OCI-LY7 (cell line): ENCODE data around the gene CD164L2. TPM values are rescaled to one million over a fixed set of nuclear protein-coding genes. Genes with fewer than 3 reads are reported as not detected.
A peak's percentile ranks its signal among the peaks of the same experiment; 100 is the strongest.

Experiments
- BruUV-seq: library from RNA; stranded (reverse); fragments of 400-500 nt; replicated peaks from 2 replicates; lab custom pipeline; 2021; lab: Mats Ljungman, UMichigan
- CTCF ChIA-PET: fragments of 300-600 bp; sonication (Branson Sonifier 250); formaldehyde crosslinking; loops from one replicate; lab custom pipeline; 2022; ENCODE audit warnings: antibody characterized with exemption; ENCODE audit not compliant: unreplicated experiment; lab: Charles Lee
- POLR2A ChIA-PET: fragments of 300-600 bp; sonication (Branson Sonifier 250); formaldehyde crosslinking; loops from one replicate; lab custom pipeline; 2022; ENCODE audit warnings: antibody characterized with exemption; lab: Charles Lee
- DNase-seq: peaks from one replicate; pipeline ENCODE4 v3.0.0-alpha.2; 2015; ENCODE audit warnings: low spot score
- H2AFZ ChIP-seq: fragments of 200-600 bp; sonication (generic), shearing (Covaris generic); 2 replicates; pipeline ENCODE4 v1.6.1; 2014; ENCODE audit warnings: mild to moderate bottlenecking, antibody characterized with exemption, low read length, moderate library complexity
- H3K27ac ChIP-seq: fragments of 200-600 bp; sonication (generic); 2 replicates; pipeline ENCODE4 v1.5.1; 2014; ENCODE audit warnings: mixed run types, low read depth, mild to moderate bottlenecking, moderate library complexity, low read length, inconsistent platforms; ENCODE audit not compliant: poor library complexity, severe bottlenecking
- H3K36me3 ChIP-seq: fragments of 200-600 bp; sonication (generic); 2 replicates; pipeline ENCODE4 v1.6.1; 2014; ENCODE audit warnings: mild to moderate bottlenecking, antibody characterized with exemption, low read length, moderate library complexity, mixed read lengths; ENCODE audit not compliant: insufficient read depth
- H3K4me1 ChIP-seq: fragments of 200-600 bp; sonication (generic); 2 replicates; pipeline ENCODE4 v1.5.1; 2014; ENCODE audit warnings: mild to moderate bottlenecking, low read length; ENCODE audit not compliant: insufficient read depth, poor library complexity, severe bottlenecking
- H3K4me2 ChIP-seq: fragments of 200-600 bp; sonication (generic); 2 replicates; pipeline ENCODE4 v1.6.1; 2014; ENCODE audit warnings: mild to moderate bottlenecking, low read length
- H3K4me3 ChIP-seq: fragments of 200-600 bp; sonication (generic); 2 replicates; pipeline ENCODE4 v1.5.1; 2014; ENCODE audit warnings: mild to moderate bottlenecking, low read depth, low read length; ENCODE audit not compliant: poor library complexity, severe bottlenecking
- H3K79me2 ChIP-seq: fragments of 200-600 bp; sonication (generic); 2 replicates; pipeline ENCODE4 v1.6.1; 2016; ENCODE audit warnings: low read depth, mild to moderate bottlenecking, low read length, moderate library complexity, mixed read lengths; ENCODE audit not compliant: insufficient read depth
- H3K9me2 ChIP-seq: fragments of 200-600 bp; sonication (generic); 2 replicates; pipeline ENCODE4 v1.6.1; 2016; ENCODE audit warnings: mild to moderate bottlenecking, low read length, mixed read lengths; ENCODE audit not compliant: insufficient read depth
- H3K9me3 ChIP-seq: fragments of 200-600 bp; sonication (generic); 2 replicates; pipeline ENCODE4 v1.6.1; 2014; ENCODE audit warnings: mild to moderate bottlenecking, mixed run types, low read length, mixed read lengths
- H4K20me1 ChIP-seq: fragments of 200-600 bp; sonication (generic); 2 replicates; pipeline ENCODE4 v1.6.1; 2014; ENCODE audit warnings: mild to moderate bottlenecking, antibody characterized with exemption, low read length, moderate library complexity, mixed read lengths; ENCODE audit not compliant: insufficient read depth
- EZH2phosphoT487 ChIP-seq: fragments of 200-600 bp; sonication (generic); IDR thresholded peaks from 2 replicates; pipeline ENCODE4 v1.6.1; 2018; ENCODE audit warnings: low read depth, borderline replicate concordance, mild to moderate bottlenecking, mixed run types, antibody characterized with exemption, low read length, moderate library complexity, mixed read lengths
- intact Hi-C: fragments of 100-400 bp; cut with micrococcal nuclease; formaldehyde crosslinking; loops from one replicate; pipeline ENCODE4 v1.10.0; 2022; ENCODE audit not compliant: unreplicated experiment
- total RNA-seq, 2 experiments: library from RNA; depleted of rRNA in 1 of 2; stranded (reverse); fragments of >200 nt in 1 of 2; shearing (Covaris generic) in 1 of 2; gene quantifications; 2 replicates each; pipeline ENCODE4 v1.2.3, GENCODE V29; 2014 to 2022
- TF ChIP-seq, protein P1 (sequence below): fragments of 200-600 bp; sonication (generic); conservative IDR thresholded peaks from 2 replicates; pipeline ENCODE4 v1.5.1; 2014; ENCODE audit warnings: mild to moderate bottlenecking, antibody characterized with exemption, low read length, moderate library complexity, mixed read lengths

Gene CD164L2
- total RNA-seq, 2 experiments from 2014 or later, result not detected

GRCh38 chr1:27361553-27361952 lies 21.6 kb downstream of the CD164L2 start:
- CTCF ChIA-PET, result interaction anchor here (0.5 kb wide), 1 partner anchor 102 kb away, joined by 5 read pairs; no protein-coding TSS in a partner anchor
- intact Hi-C loops, result no loop called here
- no TSS peak for BruUV-seq
- H3K36me3 ChIP-seq, result no peaks in the 10 kb centered on the region
- no peak overlapping the region for H3K4me3 ChIP-seq
- no peak overlapping the region for H3K27ac ChIP-seq
- no peaks in the 10 kb centered on the region for H4K20me1 ChIP-seq
- H3K9me3 ChIP-seq, result no peaks in the 10 kb centered on the region
- TF ChIP-seq, protein P1, sequence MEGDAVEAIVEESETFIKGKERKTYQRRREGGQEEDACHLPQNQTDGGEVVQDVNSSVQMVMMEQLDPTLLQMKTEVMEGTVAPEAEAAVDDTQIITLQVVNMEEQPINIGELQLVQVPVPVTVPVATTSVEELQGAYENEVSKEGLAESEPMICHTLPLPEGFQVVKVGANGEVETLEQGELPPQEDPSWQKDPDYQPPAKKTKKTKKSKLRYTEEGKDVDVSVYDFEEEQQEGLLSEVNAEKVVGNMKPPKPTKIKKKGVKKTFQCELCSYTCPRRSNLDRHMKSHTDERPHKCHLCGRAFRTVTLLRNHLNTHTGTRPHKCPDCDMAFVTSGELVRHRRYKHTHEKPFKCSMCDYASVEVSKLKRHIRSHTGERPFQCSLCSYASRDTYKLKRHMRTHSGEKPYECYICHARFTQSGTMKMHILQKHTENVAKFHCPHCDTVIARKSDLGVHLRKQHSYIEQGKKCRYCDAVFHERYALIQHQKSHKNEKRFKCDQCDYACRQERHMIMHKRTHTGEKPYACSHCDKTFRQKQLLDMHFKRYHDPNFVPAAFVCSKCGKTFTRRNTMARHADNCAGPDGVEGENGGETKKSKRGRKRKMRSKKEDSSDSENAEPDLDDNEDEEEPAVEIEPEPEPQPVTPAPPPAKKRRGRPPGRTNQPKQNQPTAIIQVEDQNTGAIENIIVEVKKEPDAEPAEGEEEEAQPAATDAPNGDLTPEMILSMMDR, result no peak
- TF ChIP-seq EZH2phosphoT487, result no peak
- peaks cover 32% of the 10 kb centered on the region for H3K4me1 ChIP-seq
- POLR2A ChIA-PET, result interaction anchor here (1.0 to 1.3 kb wide), 2 partner anchors 20 to 39 kb away, joined by 3 read pairs; partner anchors contain the start of gene SYTL1
- no peak overlapping the region for H2AFZ ChIP-seq
- H3K4me2 ChIP-seq, result no peak overlapping the region
- H3K79me2 ChIP-seq, result no peaks in the 10 kb centered on the region
- H3K9me2 ChIP-seq, result no peaks in the 10 kb centered on the region
- DNase-seq, result no peak

DNA sequence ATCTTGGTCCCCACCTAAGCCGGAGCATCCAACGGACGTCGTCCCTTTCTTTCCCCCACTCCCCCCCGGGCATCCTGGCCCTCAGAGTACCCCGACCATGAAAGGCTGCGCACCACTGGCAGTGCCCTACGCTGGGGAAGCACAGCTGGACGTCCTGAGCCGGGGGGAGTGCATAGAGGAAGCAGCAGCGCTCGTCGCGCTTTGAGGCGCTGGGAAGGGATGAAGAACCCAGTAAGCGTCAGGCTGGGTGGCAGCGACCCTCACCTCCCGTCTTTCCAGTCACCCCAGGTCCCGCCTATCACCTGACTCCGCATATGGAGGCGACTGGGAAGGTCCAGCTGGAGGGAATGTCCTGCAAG lies 22.1 kb downstream of the CD164L2 start:
- Histone ChIP-seq H3K4me1 (peaks cover 35% of the 10 kb centered on the region), H3K79me2 (no peaks in the 10 kb centered on the region), H3K9me2 (no peaks in the 10 kb centered on the region), H3K4me3 (no peak overlapping the region), H3K4me2 (peak overlapping the region; percentile 49; the same call in 1 of the 2 replicates), H2AFZ (no peak overlapping the region), H3K9me3 (no peaks in the 10 kb centered on the region), H4K20me1 (no peaks in the 10 kb centered on the region), H3K36me3 (no peaks in the 10 kb centered on the region), H3K27ac (no peak overlapping the region)
- CTCF ChIA-PET, result interaction anchor here (0.5 kb wide), 1 partner anchor 102 kb away, joined by 5 read pairs; no protein-coding TSS in a partner anchor
- TF ChIP-seq, protein P1, result no peak
- no peak for TF ChIP-seq EZH2phosphoT487
- POLR2A ChIA-PET, result no interaction called here
- intact Hi-C loops, result no loop called here
- no peak for DNase-seq
- BruUV-seq, result no TSS peak

- Histone ChIP-seq H3K9me2 (no peaks in the 10 kb centered on the region), H3K4me1 (peaks cover 34% of the 10 kb centered on the region), H3K79me2 (no peaks in the 10 kb centered on the region), H3K27ac (no peak overlapping the region), H2AFZ (no peak overlapping the region), H4K20me1 (no peaks in the 10 kb centered on the region), H3K4me3 (no peak overlapping the region), H3K4me2 (peak overlapping the region; percentile 49; the same call in 1 of the 2 replicates), H3K9me3 (no peaks in the 10 kb centered on the region), H3K36me3 (no peaks in the 10 kb centered on the region)
- DNase-seq, result no peak
- ChIA-PET POLR2A (no interaction called here), CTCF (no interaction called here)
- no peak for TF ChIP-seq EZH2phosphoT487
- TF ChIP-seq, protein P1, result no peak
- intact Hi-C loops, result no loop called here
- BruUV-seq, result no TSS peak
Measured at GRCh38 chr1:27360159-27361043, 22.7 kb downstream of the CD164L2 start.
